SK-N-MC (cell line): ENCODE results near the gene FOXR1.
A peak's percentile ranks its signal among the peaks of the same experiment; 100 is the strongest.
"Not testable (repeated sequence)": the region's sequence is repeated elsewhere in the genome, so short reads cannot be mapped to it uniquely, and the experiment has no call there.

Experiments used
- DNase-seq: peaks from one replicate; pipeline ENCODE4 v3.0.0-alpha.2; 2011; ENCODE audit warnings: low read depth, low spot score
- H3K27ac ChIP-seq: fragments of 200-600 bp; sonication (generic); 2 replicates; pipeline ENCODE4 v1.5.1; 2016; ENCODE audit warnings: mixed run types
- H3K36me3 ChIP-seq: fragments of 200-600 bp; sonication (generic); 2 replicates; pipeline ENCODE4 v1.6.1; 2017; ENCODE audit warnings: antibody characterized with exemption, low read length, mixed read lengths; ENCODE audit not compliant: insufficient read depth
- H3K4me3 ChIP-seq: fragments of 200-600 bp; sonication (generic); 2 replicates; pipeline ENCODE4 v1.5.1; 2016
- H3K9ac ChIP-seq: fragments of 200-600 bp; sonication (generic); 2 replicates; pipeline ENCODE4 v1.8.0; 2017; ENCODE audit warnings: mixed run types, mixed read lengths; ENCODE audit not compliant: insufficient read length
- H3K9me3 ChIP-seq: fragments of 200-600 bp; sonication (generic); 2 replicates; pipeline ENCODE4 v1.6.1; 2017; ENCODE audit warnings: low read depth, mild to moderate bottlenecking, antibody characterized with exemption, low read length, moderate library complexity, mixed read lengths
- EZH2 ChIP-seq: fragments of 200-600 bp; sonication (generic); IDR thresholded peaks from one replicate; pipeline ENCODE4 v1.6.1; 2017; ENCODE audit warnings: antibody characterized with exemption
- FOXP2 ChIP-seq: optimal IDR thresholded peaks from 2 replicates; pipeline ENCODE3; 2011; ENCODE audit warnings: mild to moderate bottlenecking, moderate library complexity; ENCODE audit not compliant: insufficient read depth; ENCODE audit errors: extremely low read length, control extremely low read depth
- POLR2AphosphoS5 ChIP-seq: IDR thresholded peaks from 2 replicates; pipeline ENCODE4 v1.6.1; 2012; ENCODE audit warnings: mild to moderate bottlenecking, low read depth, low read length, borderline replicate concordance

FOXR1 gene

GRCh38 chr11:118980191-118980881 lies 8.8 kb downstream of the FOXR1 start:
- Histone ChIP-seq H3K9me3 (no peaks in the 10 kb centered on the region), H3K36me3 (no peaks in the 10 kb centered on the region), H3K27ac (no peak overlapping the region), H3K9ac (no peak overlapping the region), H3K4me3 (no peak overlapping the region)
- no peak for DNase-seq
- TF ChIP-seq EZH2, result no peak
- TF ChIP-seq FOXP2, result no peak
- no peak for TF ChIP-seq POLR2AphosphoS5

DNA sequence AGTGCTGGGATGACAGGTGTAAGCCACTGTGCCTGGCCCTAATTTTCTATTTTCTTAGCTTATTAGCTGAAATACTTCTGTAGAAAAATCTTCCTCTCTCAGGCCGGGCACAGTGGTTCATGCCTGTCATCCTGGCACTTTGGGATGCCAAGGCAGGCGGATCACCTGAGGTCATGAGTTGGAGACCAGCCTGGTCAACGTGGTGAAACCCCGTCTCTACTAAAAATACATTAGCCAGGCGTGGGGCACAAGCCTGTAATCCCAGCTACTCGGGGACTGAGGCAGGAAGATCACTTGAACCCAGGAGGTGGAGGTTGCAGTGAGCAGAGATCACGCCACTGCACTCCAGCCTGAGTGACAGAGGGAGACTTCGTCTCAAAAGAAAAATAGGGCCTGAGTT lies 12.8 kb downstream of the FOXR1 start:
- H3K4me3 ChIP-seq, DNase-seq, H3K27ac ChIP-seq, H3K9ac ChIP-seq, H3K36me3 ChIP-seq, H3K9me3 ChIP-seq: not testable (repeated sequence)

GRCh38 chr11:118984825-118985224 lies 13.3 kb downstream of the FOXR1 start:
- H3K9me3 ChIP-seq, result no peaks in the 10 kb centered on the region

DNA sequence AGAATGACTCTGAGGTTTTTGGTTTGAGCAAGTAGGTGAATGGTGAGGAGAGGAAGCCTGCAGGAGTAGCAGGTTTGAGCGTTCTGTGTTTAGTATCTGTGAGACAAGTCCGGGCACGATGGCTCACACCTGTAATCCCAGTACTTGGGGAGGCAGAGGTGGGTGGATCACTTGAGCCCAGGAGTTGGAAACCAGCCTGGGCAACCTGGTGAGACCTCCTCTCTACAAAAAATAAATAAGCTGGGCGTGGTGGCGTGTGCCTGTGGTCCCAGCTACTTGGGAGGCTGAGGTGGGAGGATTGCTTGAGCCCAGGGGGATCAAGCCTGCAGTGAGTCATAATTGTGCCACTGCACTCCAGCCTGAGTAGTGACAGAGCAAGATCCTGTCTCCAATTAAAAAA lies 16.7 kb downstream of the FOXR1 start:
- TF ChIP-seq FOXP2 (no peak), EZH2 (no peak), POLR2AphosphoS5 (no peak)
- Histone ChIP-seq H3K4me3 (no peak overlapping the region), H3K9ac (no peak overlapping the region), H3K36me3 (no peaks in the 10 kb centered on the region), H3K9me3 (no peaks in the 10 kb centered on the region), H3K27ac (no peak overlapping the region)
- DNase-seq, result no peak

More at GRCh38 chr11:118984825-118985224, 13.3 kb downstream of the FOXR1 start:
- Histone ChIP-seq H3K4me3 (no peak overlapping the region), H3K36me3 (no peaks in the 10 kb centered on the region), H3K9ac (no peak overlapping the region), H3K27ac (no peak overlapping the region; the same call in 1 of the 2 replicates)
- no peak for DNase-seq
- TF ChIP-seq EZH2, result no peak
- TF ChIP-seq FOXP2, result no peak
- TF ChIP-seq POLR2AphosphoS5, result no peak

DNA sequence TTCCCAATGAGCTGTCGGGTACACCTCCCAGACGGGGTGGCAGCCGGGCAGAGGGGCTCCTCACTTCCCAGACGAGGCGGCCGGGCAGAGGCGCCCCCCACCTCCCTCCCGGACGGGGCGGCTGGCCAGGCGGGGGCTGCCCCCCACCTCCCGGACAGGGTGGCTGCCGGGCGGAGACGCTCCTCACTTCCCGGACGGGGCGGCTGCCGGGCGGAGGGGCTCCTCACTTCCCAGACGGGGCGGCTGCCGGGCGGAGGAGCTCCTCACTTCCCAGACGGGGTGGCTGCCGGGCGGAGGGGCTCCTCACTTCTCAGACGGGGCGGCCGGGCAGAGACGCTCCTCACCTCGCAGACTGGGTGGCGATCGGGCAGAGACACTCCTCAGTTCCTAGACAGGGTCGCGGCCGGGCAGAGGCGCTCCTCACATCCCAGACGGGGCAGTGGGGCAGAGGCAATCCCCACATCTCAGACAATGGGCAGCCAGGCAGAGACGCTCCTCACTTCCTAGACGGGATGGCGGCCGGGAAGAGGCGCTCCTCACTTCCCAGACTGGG lies 20.0 kb downstream of the FOXR1 start:
- not testable (repeated sequence) for H3K36me3 ChIP-seq, H3K27ac ChIP-seq, H3K4me3 ChIP-seq, DNase-seq, H3K9me3 ChIP-seq, H3K9ac ChIP-seq

GRCh38 chr11:118996926-118997626 lies 25.5 kb downstream of the FOXR1 start:
- peaks cover 23% of the 10 kb centered on the region for H3K36me3 ChIP-seq
- H3K27ac ChIP-seq, result 0 out of 2 replicates have a peak overlapping the region, but pooled peaks have one; percentile 37
- TF ChIP-seq FOXP2 (no peak), POLR2AphosphoS5 (no peak; the same call in 1 of the 2 replicates), EZH2 (no peak)
- H3K4me3 ChIP-seq, result peak overlapping the region; percentile 97
- peak overlapping the region; percentile 87 for H3K9ac ChIP-seq
- DNase-seq, result no peak
- H3K9me3 ChIP-seq, result no peaks in the 10 kb centered on the region

DNA sequence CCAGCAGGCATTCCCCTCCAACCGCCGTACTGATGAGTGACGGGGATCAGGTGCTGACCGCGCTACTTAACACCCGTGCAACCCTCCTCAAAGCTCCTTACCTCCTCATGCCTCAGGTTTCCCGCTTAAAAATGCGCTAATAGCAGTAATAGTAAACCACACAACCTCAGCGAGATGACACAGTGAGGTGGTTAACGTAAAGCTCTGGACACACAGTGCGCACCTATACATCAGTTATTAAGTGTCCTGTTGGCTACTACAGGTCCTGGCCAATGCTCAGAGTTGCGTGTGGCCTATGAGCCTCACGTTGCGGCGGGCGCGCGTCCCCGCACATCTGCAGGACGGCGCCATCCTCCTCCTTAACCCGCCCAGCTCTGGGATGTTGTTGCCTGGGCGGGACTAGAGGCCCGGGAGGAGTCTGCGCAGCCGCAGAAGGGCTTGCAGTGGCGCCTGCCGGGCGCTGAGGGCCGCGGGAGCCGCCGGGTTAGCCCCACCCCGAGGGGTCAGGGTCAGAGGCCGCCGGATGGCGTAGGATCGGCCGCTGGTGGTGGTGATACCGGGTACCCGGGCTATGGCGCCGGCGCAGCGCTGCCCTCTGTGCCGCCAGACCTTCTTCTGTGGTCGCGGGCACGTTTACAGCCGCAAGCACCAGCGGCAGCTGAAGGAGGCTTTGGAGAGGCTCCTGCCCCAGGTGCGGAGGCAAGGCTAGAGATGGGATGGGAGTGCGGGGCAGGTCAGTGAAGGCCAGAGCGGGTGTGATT lies 26.2 kb downstream of the FOXR1 start, which contains the start of gene CENATAC:
Gene CENATAC (plus strand): TSS at position 512 of the 761 bp plus-strand sequence. CDS start 60 bp downstream, at position 572.
- Histone ChIP-seq H3K9ac (peak within 1 kb of the TSS; percentile 87), H3K9me3 (no peaks in the 10 kb centered on the region), H3K36me3 (peaks cover 29% of the 10 kb centered on the region), H3K4me3 (peak within 1 kb of the TSS; percentile 97), H3K27ac (0 out of 2 replicates have a peak within 1 kb of the TSS, but pooled peaks have one; percentile 37)
- TF ChIP-seq FOXP2 (peak; percentile 60), POLR2AphosphoS5 (peak; percentile 97), EZH2 (no peak)
- peak; percentile 28 for DNase-seq

- no peak for TF ChIP-seq POLR2AphosphoS5
- no peak for TF ChIP-seq FOXP2
- TF ChIP-seq EZH2, result no peak
- Histone ChIP-seq H3K27ac (no peak overlapping the region), H3K9me3 (no peaks in the 10 kb centered on the region), H3K9ac (peak overlapping the region; percentile 87), H3K36me3 (peaks cover 34% of the 10 kb centered on the region), H3K4me3 (peak overlapping the region; percentile 97)
- DNase-seq, result no peak
Measured at GRCh38 chr11:118998388-118998717, 26.8 kb downstream of the FOXR1 start.
